Brain pericyte (primary cell): ENCODE measurements around the gene CBLN1.

Experiments used
- DNase-seq: peaks from one replicate; pipeline ENCODE4 v3.0.0-alpha.2; 2012; ENCODE audit warnings: low read depth, low spot score

The CBLN1 gene

GRCh38 chr16:49281480-49281842 is at the start of gene CBLN1:
TSS of gene CBLN1 (minus strand) at chr16:49281838. CDS start at chr16:49281465, 373 bp downstream.
- DNase-seq: no peak

- no peak for DNase-seq
Measured at GRCh38 chr16:49330562-49331201, 49.0 kb upstream of the CBLN1 start.

- no peak for DNase-seq
Measured at GRCh38 chr16:49328325-49328724, 46.7 kb upstream of the CBLN1 start.

GRCh38 chr16:49327466-49327865 is 45.8 kb upstream of the CBLN1 start:
- DNase-seq: no peak

- DNase-seq: no peak
Measured at GRCh38 chr16:49324703-49325102, 43.1 kb upstream of the CBLN1 start.

- no peak for DNase-seq
Measured at GRCh38 chr16:49315602-49316001, 34.0 kb upstream of the CBLN1 start.

- no peak for DNase-seq
Measured at GRCh38 chr16:49312389-49312985, 30.8 kb upstream of the CBLN1 start.

- no peak for DNase-seq
Measured at GRCh38 chr16:49311823-49312222, 30.2 kb upstream of the CBLN1 start.

- DNase-seq: no peak
Measured at GRCh38 chr16:49307176-49307575, 25.5 kb upstream of the CBLN1 start.

GRCh38 chr16:49305406-49305805 is 23.8 kb upstream of the CBLN1 start:
- no peak for DNase-seq

GRCh38 chr16:49292413-49292812 is 10.8 kb upstream of the CBLN1 start:
- DNase-seq: no peak

GRCh38 chr16:49287572-49287971 is 5.9 kb upstream of the CBLN1 start:
- no peak for DNase-seq

GRCh38 chr16:49284962-49285361 is 3.3 kb upstream of the CBLN1 start:
- DNase-seq: no peak

GRCh38 chr16:49283376-49284049 is 1.9 kb upstream of the CBLN1 start:
- DNase-seq: no peak

DNA sequence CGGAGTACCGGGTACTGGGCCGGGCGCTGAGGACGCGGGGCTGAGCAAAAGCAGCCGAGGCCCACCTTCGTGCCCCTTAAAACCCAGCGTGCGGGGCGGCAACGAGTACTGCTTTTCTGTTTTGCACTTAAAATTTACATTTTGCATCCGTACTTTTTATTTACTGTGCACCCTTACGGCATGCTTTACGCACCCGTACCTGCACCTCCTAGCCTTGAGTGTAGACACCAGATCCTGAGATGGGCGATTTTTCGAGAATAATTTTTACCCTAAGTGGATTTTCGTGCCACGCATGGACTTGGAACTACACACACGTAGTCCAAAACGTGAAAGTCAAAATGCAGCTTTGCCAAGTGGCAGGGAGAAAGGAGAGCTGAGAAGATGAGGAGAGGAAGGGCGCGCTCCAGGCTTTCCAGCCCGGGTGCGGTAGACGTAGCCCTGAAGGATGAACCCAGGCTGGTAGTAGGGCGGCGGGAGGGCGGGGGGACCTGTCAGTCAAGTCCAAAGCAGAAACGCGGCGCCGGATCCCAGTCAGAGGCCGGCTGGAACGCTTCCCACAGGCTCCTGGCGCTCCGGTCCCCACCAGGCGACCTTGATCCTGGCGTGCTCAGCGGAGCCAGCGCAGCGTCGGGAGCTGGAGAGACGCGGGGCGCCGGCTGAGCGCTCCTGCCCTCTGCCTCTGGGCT is 1.2 kb upstream of the CBLN1 start:
- DNase-seq: no peak

DNA sequence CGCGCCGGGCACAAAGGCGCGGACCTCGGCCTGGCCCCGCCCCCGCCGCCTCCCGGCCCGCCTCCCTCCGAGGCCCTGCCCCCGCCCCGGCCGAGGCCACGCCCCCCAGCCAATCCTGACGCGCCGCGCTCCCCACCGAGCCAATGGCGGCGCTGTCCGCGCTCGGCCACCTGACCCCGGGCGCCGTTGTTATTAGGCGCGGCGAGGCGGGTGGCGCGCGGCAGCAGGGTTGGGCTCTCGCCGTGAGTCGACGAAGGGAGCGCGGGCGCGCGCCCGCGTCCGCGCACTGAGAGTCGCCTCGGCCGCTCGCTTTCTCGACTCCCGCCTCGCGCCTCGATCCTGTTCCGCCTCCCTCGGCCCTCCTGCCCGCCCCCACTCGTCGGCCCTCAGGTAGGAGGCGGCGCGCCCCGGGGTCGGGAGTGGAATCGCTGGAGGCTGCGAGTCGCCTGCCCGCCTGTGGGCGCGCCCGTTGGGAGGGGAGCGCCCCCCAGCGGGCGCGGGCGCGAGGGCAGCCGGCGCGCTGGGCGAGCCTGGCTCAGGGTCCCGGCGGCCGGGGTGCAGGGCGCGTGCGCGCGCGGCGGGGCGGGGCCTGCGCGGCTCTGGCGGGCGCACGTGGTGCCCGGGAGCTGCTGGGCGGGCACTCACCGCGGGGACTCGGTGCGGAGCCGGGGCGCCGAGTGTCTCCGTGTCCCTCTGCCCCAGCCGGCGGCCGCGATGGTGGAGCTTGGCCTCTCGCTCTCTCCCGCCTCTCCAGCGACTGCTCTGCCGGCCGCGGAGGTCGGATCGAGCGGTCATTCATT is 405 bp upstream of the CBLN1 start:
- no peak for DNase-seq

DNA sequence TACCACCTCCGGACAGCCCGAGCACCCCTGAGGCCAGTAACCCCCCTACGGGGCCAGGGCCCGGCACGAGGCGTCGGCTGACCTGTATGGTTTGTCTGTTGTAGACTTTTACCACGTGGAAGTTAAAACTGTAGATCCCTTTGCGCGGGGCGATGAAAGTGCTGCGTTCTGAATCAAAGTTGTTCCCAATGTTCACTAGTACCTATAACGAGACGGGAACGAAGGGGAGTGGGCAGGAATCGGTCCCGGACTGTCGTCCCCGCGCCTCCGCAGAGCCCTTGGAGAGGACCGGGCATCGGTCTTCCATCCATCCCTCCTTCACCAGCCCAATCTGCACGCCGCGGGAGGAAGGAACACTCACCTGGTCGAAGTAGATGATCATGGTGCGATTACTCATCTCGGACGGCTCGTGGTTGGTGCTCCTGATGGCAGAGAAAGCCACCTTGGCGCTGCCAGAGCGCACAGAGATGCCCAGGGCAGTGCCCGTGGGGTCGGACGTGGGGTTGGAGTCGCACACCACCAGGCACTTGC is 732 bp downstream of the CBLN1 start:
- no peak for DNase-seq

- no peak for DNase-seq
Measured at GRCh38 chr16:49280105-49280741, 1.4 kb downstream of the CBLN1 start.

DNA sequence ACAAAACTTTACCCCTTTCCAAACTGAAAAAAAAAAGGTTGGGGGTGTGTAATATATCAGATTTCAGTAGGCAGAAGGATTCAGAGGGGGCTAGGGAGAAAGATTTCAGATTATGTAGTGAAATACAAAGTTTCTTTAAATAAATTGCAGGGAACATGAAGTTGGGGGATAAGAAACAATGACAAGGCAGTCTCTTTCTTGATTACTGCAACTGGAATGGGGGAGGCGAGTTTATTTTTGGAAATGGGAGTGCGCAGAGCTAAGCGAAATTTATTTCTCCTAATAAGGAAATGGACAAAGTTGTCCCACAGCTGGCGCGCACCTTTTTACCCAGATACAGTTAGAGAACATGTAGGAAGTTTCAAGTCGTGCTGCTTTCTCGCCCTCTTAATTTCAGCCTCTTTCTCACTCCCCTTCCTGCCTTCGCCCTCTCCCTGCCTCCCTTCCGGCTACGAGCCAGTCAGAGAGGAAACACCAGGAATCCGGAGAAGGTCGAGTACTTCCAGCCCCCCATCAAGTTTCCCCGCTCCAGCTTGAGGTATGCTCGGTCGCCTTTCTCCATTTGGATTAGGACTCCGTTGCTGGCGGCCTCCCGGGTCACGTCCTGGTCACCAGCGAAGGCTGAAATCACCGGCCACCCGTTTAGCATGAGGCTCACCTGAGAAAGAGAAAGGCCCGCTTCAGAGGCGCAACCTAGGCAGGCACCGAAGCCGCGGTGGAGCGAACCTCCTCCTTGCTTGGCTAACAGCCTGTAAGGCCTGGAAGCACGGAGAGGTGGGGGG is 2.5 kb downstream of the CBLN1 start:
- no peak for DNase-seq

GRCh38 chr16:49278567-49278827 is 3.1 kb downstream of the CBLN1 start:
- DNase-seq: no peak
